Ishikawa (cell line): ENCODE measurements around the gene GRAMD4.

Experiments used
- CEBPB ChIP-seq: IDR thresholded peaks from 2 replicates; pipeline ENCODE4 v1.6.1; 2012
- CREB1 ChIP-seq: IDR thresholded peaks from 2 replicates; pipeline ENCODE4 v1.6.1; 2012; ENCODE audit warnings: low read depth
- EGR1 ChIP-seq: IDR thresholded peaks from 2 replicates; pipeline ENCODE4 v1.6.1; 2012
- EP300 ChIP-seq: IDR thresholded peaks from 2 replicates; pipeline ENCODE4 v1.6.1; 2012; ENCODE audit warnings: borderline replicate concordance
- FOXM1 ChIP-seq: IDR thresholded peaks from 2 replicates; pipeline ENCODE4 v1.6.1; 2012; ENCODE audit warnings: low read depth, borderline replicate concordance
- MAX ChIP-seq: IDR thresholded peaks from 2 replicates; pipeline ENCODE4 v1.6.1; 2012
- NFIC ChIP-seq: IDR thresholded peaks from 2 replicates; pipeline ENCODE4 v1.6.1; 2012
- RAD21 ChIP-seq: IDR thresholded peaks from 2 replicates; pipeline ENCODE4 v1.6.1; 2012; ENCODE audit warnings: low read depth
- REST ChIP-seq: IDR thresholded peaks from 2 replicates; pipeline ENCODE4 v1.6.1; 2012; ENCODE audit warnings: low read depth, mild to moderate bottlenecking
- TAF1 ChIP-seq: IDR thresholded peaks from 2 replicates; pipeline ENCODE4 v1.6.1; 2012; ENCODE audit warnings: low read depth, mild to moderate bottlenecking
- TCF12 ChIP-seq: IDR thresholded peaks from 2 replicates; pipeline ENCODE4 v1.6.1; 2012; ENCODE audit warnings: low read depth
- TEAD4 ChIP-seq: IDR thresholded peaks from 2 replicates; pipeline ENCODE4 v1.6.1; 2012
- USF1 ChIP-seq: IDR thresholded peaks from 2 replicates; pipeline ENCODE4 v1.6.1; 2012
- YY1 ChIP-seq: IDR thresholded peaks from 2 replicates; pipeline ENCODE4 v1.6.1; 2012; ENCODE audit warnings: low read depth
- ZBTB7A ChIP-seq: IDR thresholded peaks from 2 replicates; pipeline ENCODE4 v1.6.1; 2012; ENCODE audit warnings: low read depth

The GRAMD4 gene

GRCh38 chr22:46653596-46653995, 33.4 kb downstream of the GRAMD4 start:
- TF ChIP-seq CEBPB, result no peak
- peak; percentile 68; the same call in 1 of the 2 replicates for TF ChIP-seq MAX

- TF ChIP-seq CEBPB (no peak), EP300 (no peak), YY1 (no peak), FOXM1 (no peak), ZBTB7A (no peak), TAF1 (no peak), CREB1 (no peak), USF1 (no peak)
Observed at GRCh38 chr22:46654426-46654825, 34.2 kb downstream of the GRAMD4 start.

- TF ChIP-seq TCF12 (no peak), USF1 (no peak), RAD21 (no peak), FOXM1 (no peak), NFIC (no peak), REST (no peak), TEAD4 (no peak), CEBPB (no peak), YY1 (no peak), TAF1 (no peak), ZBTB7A (no peak), MAX (no peak), CREB1 (no peak), EGR1 (no peak), EP300 (no peak)
Observed at GRCh38 chr22:46654927-46655595, 34.9 kb downstream of the GRAMD4 start.

- no peak for TF ChIP-seq MAX
- no peak for TF ChIP-seq EGR1
- no peak for TF ChIP-seq ZBTB7A
- TF ChIP-seq TEAD4, result no peak
- TF ChIP-seq TAF1, result no peak
- no peak for TF ChIP-seq TCF12
- TF ChIP-seq EP300, result no peak
- TF ChIP-seq RAD21, result no peak
- TF ChIP-seq REST, result no peak
- no peak for TF ChIP-seq YY1
- TF ChIP-seq FOXM1, result no peak
- no peak for TF ChIP-seq NFIC
- no peak for TF ChIP-seq CREB1
- no peak for TF ChIP-seq CEBPB
- TF ChIP-seq USF1, result no peak
Observed at GRCh38 chr22:46655861-46656608, 35.8 kb downstream of the GRAMD4 start.
